Measurements from ENCODE around the gene DNASE1.

Gene DNASE1

DNA sequence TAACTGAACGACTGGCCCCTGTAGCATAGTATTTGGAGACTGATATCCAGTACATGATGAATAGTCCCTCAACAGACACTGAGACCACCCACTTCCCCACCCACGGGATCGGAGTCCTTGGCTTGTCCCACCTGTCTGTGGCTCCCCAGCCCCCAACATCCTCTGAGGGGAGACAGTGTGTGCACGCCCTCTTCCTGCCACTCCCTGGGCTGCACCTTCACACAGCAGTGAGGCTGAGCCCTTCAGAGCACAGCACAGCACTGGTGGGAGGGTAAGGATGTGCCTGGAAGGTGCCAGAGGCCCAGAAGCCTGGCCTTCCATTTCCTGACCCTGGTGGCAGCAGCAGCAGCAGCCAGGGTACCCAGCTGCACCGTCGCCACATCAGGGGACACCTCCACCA, 11.0 kb downstream of the DNASE1 start:
- no peak for DNase-seq

DNA sequence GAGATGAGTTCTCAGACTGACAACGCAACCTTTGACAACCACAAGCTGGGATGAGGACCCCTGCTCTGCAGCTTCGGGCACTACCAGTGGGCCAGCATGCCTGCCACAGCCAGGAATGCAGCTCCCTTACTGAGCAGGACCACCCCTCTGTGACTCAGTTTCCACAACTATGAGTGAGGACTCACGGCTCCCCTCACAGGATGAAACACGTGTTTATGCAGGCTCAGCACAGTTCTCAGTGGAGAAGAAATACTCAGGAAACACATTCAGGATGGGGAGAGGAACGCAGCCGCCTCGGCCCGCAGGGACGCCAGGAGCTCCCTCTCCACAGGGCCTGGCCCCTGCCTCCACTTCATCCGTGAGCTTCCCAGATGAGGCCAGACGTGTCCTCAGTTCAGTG, 14.1 kb downstream of the DNASE1 start:
- DNase-seq = no peak

- DNase-seq = no peak
These were observed 14.6 kb downstream of the DNASE1 start for GRCh38 chr16:3669082-3669481.

GRCh38 chr16:3670711-3671110, 16.2 kb downstream of the DNASE1 start:
- no peak for DNase-seq

DNA sequence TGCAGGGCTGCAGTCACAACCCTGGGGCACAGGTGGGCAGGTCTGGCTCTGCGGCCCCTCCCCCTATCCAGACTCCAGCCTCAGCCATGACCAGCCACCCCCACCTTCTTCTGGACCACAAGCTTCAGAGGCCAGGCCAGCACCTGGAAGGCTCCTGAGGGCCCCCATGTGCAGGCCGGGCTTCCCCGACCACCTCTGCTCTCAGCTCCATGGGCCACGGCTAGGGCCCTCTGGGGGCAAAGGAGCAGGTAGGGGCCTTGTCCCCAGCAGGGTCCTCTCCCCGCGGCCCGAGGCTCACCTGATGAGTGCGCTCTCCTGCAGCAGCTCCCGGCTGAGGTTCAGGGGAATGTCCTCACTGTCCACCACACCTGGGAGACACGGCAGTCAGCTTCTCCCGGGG, 16.9 kb downstream of the DNASE1 start:
- no peak for DNase-seq

GRCh38 chr16:3672571-3673041, 18.1 kb downstream of the DNASE1 start:
- DNase-seq = no peak

DNA sequence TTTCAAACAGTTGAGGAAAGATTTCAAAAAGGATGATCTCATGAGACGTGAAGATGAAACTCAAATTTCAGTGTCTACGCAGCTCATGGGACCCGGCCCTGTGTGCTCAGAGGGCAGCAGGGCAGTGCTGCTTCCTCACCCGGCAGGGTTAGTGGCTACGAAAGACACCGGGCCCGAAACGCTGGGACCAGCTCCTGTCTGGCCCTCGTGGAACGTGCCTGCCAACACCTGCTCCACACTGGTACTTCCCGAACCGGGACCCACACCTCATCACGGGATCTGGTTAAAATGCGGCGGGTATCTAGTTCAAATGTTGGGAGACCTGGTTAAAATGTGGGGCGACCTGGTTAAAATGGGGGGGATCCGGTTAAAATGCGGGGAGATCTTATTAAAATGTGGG, 18.7 kb downstream of the DNASE1 start:
- DNase-seq = no peak

- DNase-seq = no peak
These were observed 19.3 kb downstream of the DNASE1 start for GRCh38 chr16:3673676-3674377.

DNA sequence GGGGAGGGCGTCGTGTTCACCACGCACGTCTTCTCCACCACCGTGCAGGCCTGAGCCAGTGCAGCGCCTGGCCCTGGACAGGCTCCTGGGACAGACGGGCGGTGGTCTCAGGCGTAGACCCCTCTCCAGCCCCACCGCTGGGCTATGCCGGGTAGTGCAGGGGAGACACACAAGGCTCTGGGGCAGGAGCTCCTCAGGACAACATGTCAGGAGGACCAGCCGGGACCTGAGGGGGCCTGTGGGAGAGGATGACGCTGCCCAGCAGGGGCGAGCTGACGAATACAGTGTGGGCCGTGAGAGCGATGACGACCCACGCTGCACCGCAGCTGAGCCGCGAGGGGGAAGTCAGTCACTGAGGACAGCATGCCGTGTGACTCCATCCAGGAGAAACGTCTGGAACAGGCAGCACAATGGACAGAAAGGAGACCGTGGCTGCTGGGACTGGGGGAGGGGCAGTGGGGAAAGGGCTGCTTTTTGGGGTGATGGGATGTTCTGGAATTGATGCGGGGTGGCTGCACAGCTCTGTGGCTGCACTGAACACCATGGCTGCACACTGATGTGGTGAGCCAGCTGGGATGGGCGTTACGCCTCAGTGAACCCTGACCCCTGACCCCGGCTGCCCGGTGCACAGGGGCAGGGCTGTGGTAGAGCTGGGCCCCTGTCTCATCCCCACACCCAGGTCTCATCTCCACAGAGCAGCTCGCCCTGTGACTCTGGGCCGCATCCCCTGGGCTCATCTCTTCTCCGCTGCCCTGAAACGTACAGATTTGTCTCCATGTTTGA, 20.2 kb downstream of the DNASE1 start:
- no peak for DNase-seq

DNA sequence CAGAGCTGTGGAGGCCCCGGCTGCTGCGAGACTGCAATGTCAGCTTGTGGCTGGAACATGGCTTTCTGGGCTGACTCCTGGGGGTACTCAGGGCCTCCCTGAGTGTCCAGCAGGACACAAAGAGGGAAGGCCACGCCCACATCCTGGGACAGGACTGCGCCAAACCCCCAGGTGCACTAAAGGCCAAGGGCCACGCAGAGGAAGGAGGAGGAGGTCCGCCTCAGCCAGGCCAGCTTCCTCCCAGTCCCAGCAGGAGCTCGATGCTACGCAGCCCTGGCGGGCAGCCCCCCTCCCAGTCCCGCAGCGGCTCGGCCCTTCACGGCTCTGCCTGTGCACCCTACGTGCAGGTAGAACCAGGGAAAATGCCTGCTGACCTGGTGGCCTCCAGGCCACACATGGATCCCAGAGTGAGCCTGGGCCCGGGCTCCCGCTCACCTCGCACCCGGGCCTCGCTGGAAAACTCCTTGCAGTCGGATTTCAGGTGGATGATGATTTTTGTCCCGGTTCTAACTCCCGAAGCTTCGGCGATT, 21.2 kb downstream of the DNASE1 start:
- no peak for DNase-seq

- DNase-seq = no peak
These were observed 23.5 kb downstream of the DNASE1 start for GRCh38 chr16:3677994-3678393.

- DNase-seq = peak in 1 of 2 donors; percentile 15
These were observed 26.7 kb downstream of the DNASE1 start for GRCh38 chr16:3681206-3681605.

GRCh38 chr16:3687021-3687420, 32.5 kb downstream of the DNASE1 start:
- peak in 1 of 2 donors; percentile 67 for DNase-seq

DNA sequence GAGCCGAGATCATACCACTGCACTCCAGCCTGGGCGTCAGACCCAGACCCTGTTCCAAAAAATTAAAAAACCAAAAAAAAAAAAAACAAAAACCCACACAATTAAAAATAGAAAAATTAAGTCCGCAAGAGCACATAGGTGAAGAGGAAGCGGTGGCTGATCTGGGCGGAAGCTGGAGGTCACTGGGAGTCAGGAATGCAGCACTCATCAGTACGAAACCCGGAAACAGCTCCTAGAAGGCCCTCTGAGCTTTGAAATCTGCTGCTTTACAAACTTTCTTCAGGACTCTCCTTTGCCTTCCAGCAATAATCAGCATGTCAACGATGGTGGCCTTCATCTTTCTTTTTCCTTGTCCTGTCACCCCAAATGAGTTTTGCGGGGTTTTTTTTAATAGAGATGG, 33.3 kb downstream of the DNASE1 start:
- DNase-seq = no peak

- no peak for DNase-seq
These were observed 35.2 kb downstream of the DNASE1 start for GRCh38 chr16:3689731-3690130.

- DNase-seq = peak; percentile 77 to 84
These were observed 36.0 kb downstream of the DNASE1 start for GRCh38 chr16:3690470-3690928.

DNA sequence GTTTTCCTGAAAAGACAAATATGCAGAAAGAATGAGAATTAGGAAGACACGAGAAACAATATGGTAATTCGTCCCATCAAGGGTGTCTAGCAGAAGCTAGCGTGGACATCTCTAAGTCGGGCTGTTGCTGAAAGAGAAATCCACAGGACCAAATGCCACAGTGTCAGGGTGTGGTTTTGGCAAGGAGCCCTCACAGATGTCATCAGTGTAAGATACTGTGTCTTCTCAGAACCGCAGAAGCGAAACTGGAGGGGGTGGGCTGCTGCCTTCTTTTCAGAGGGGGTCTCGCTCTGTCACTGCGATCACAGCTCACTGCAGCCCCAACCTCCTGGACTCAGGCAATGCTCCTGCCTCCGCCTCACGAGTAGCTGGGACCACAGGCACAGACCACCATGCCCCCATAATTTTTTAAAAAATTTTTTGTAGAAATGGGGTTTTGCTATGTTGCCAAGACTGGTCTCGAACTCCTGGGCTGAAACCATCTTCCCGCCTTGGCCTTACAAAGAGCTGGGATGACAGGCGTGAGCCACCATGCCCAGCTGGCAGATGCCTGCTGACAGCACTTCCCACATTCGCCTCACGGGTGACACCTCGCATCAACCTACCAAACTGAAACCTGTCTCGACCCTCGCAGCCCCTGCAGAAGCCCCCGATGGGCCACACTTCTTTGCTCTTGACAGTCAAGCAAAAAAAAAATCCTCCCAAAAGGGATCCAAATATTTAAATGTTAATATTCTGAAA, 36.7 kb downstream of the DNASE1 start:
- no peak for DNase-seq

- no peak for DNase-seq
These were observed 37.3 kb downstream of the DNASE1 start for GRCh38 chr16:3691761-3692160.

DNA sequence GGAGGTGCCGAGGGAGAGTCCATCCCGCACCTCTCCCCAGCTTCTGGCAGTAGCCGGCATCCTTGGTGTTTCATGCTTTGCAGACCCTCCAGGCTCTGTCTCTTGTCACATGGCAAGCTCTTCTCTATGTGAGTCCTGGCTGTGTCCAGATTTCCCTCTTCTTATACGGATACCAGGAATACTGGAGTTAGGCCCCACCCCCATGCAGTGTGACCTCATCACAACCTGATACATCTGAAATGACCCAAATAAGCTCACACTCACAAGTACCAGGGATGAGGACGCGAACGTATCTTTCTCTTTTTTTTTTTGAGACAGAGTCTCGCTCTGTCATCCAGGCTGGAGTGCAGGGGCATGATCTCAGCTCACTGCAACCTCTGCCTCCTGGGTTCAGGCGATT, 39.6 kb downstream of the DNASE1 start:
- DNase-seq = no peak

GRCh38 chr16:3695610-3696369, 41.3 kb downstream of the DNASE1 start:
- DNase-seq = peak in 1 of 2 donors; percentile 33

GRCh38 chr16:3696425-3697218, 42.1 kb downstream of the DNASE1 start:
- no peak for DNase-seq
